GM12878 (cell line): ENCODE data around the gene SCP2. TPM values are rescaled to one million over a fixed set of nuclear protein-coding genes. Genes with fewer than 3 reads are reported as not detected.

ENCODE experiments used
- ATAC-seq: fragments of 200-7000 bp; cut with Tn5 transposase; 3 replicates; pipeline ENCODE4 v1.9.1; 2020; ENCODE audit warnings: mild to moderate bottlenecking, moderate library complexity
- BruUV-seq: library from RNA; stranded (reverse); fragments of 400-500 nt; replicated peaks from 2 replicates; lab custom pipeline; 2021; lab: Mats Ljungman, UMichigan
- CTCF ChIA-PET: fragments of 300-600 bp; sonication (Branson Sonifier 250); formaldehyde crosslinking; extraction: SDS; loops from one replicate; lab custom pipeline; 2021; ENCODE audit warnings: inconsistent platforms; lab: Yijun Ruan, JAX
- POLR2A ChIA-PET: fragments of 350-600 bp; formaldehyde crosslinking; extraction: SDS; loops from one replicate; lab custom pipeline; 2021; ENCODE audit warnings: inconsistent platforms; lab: Charles Lee
- RAD21 ChIA-PET: fragments of 300-600 bp; sonication (Branson Sonifier 250); formaldehyde crosslinking; loops from one replicate; lab custom pipeline; 2023; ENCODE audit warnings: antibody characterized with exemption; ENCODE audit not compliant: unreplicated experiment; lab: Charles Lee
- SMC1A ChIA-PET: fragments of 300-600 bp; sonication (Branson Sonifier 250); formaldehyde crosslinking; loops from one replicate; lab custom pipeline; 2023; ENCODE audit not compliant: unreplicated experiment, uncharacterized antibody; lab: Charles Lee
- DNase-seq: peaks from one replicate; pipeline ENCODE4 v3.0.0-alpha.2; 2011; ENCODE audit warnings: low read depth, low spot score
- FAIRE-seq: peaks from 3 replicates; lab custom pipeline; 2011; peaks lifted over from hg19 to GRCh38; lab: Jason Lieb, UNC
- H2AFZ ChIP-seq: 2 replicates; pipeline ENCODE4 v1.6.0; 2011; ENCODE audit warnings: low read depth, low read length, control low read depth; ENCODE audit not compliant: control insufficient read depth
- H3K27ac ChIP-seq: 2 replicates; pipeline ENCODE4 v1.5.1; 2011; ENCODE audit warnings: control low read depth; ENCODE audit not compliant: control insufficient read depth, insufficient read depth
- H3K27me3 ChIP-seq, 2 experiments: replicated peaks in 1 of 2; 2 replicates each; pipeline versions ENCODE4 v1.6.0 to v1.6.1; 2011; ENCODE audit warnings: low read length in 1 of 2; ENCODE audit not compliant: control insufficient read depth in 2 of 2, insufficient read depth in 2 of 2
- H3K36me3 ChIP-seq, 2 experiments: 2 replicates each; pipeline ENCODE4 v1.5.1; 2011; ENCODE audit warnings: low read length in 1 of 2; ENCODE audit not compliant: control insufficient read depth in 2 of 2, insufficient read depth in 2 of 2
- H3K4me1 ChIP-seq: 2 replicates; pipeline ENCODE4 v1.6.1; 2011; ENCODE audit warnings: mild to moderate bottlenecking, low read length, moderate library complexity, mixed read lengths; ENCODE audit not compliant: control insufficient read depth, insufficient read depth
- H3K4me2 ChIP-seq: 2 replicates; pipeline ENCODE4 v1.6.0; 2011; ENCODE audit warnings: control low read depth; ENCODE audit not compliant: control insufficient read depth, insufficient read depth
- H3K4me3 ChIP-seq: fragments of 200-600 bp; sonication (generic); 2 replicates; pipeline ENCODE4 v1.5.1; 2016
- H3K79me2 ChIP-seq: 2 replicates; pipeline ENCODE4 v1.6.0; 2011; ENCODE audit warnings: low read length; ENCODE audit not compliant: control insufficient read depth, insufficient read depth
- H3K9ac ChIP-seq: 2 replicates; pipeline ENCODE4 v1.8.0; 2011; ENCODE audit warnings: low read length, control low read depth, mixed read lengths; ENCODE audit not compliant: control insufficient read depth, insufficient read depth
- H3K9me3 ChIP-seq: replicated peaks from 3 replicates; pipeline ENCODE4 v1.5.1; 2011; ENCODE audit warnings: mild to moderate bottlenecking, low read length; ENCODE audit not compliant: control insufficient read depth, insufficient read depth
- H4K20me1 ChIP-seq: 2 replicates; pipeline ENCODE4 v1.6.0; 2011; ENCODE audit not compliant: control insufficient read depth, insufficient read depth
- BHLHE40 ChIP-seq, 2 experiments: fragments of 450-650 bp in 1 of 2; IDR thresholded peaks; 2 replicates each; pipeline ENCODE4 v1.6.1; 2011 to 2017; ENCODE audit warnings: low read depth in 2 of 2, borderline replicate concordance in 1 of 2, improper control_type of control experiment in 1 of 2, low read length in 1 of 2, mild to moderate bottlenecking in 1 of 2
- CBX5 ChIP-seq: sonication (generic); IDR thresholded peaks from 2 replicates; pipeline ENCODE4 v1.6.1; 2016; ENCODE audit warnings: low read depth, moderate library complexity, mild to moderate bottlenecking, inconsistent platforms
- FOXK2 ChIP-seq: fragments of 450-650 bp; IDR thresholded peaks from 2 replicates; pipeline ENCODE4 v1.6.1; 2017; ENCODE audit warnings: mild to moderate bottlenecking, moderate library complexity
- JUND ChIP-seq: IDR thresholded peaks from 2 replicates; pipeline ENCODE4 v1.6.1; 2012; ENCODE audit warnings: low read depth, mild to moderate bottlenecking, low read length, improper control_type of control experiment, moderate library complexity
- NFYA ChIP-seq: IDR thresholded peaks from 2 replicates; pipeline ENCODE4 v1.6.1; 2011; ENCODE audit warnings: low read depth, mild to moderate bottlenecking, low read length, improper control_type of control experiment, borderline replicate concordance
- POLR2AphosphoS2 ChIP-seq: IDR thresholded peaks from 2 replicates; pipeline ENCODE4 v1.6.1; 2011; ENCODE audit warnings: low read depth, mild to moderate bottlenecking, low read length, improper control_type of control experiment, moderate library complexity
- RUNX3 ChIP-seq: IDR thresholded peaks from 2 replicates; pipeline ENCODE4 v1.6.1; 2012; ENCODE audit warnings: low read length, inconsistent platforms
- SMAD5 ChIP-seq: IDR thresholded peaks from 2 replicates; pipeline ENCODE4 v1.6.1; 2016; ENCODE audit warnings: antibody characterized with exemption, low read depth
- SRF ChIP-seq, 2 experiments: IDR thresholded peaks; 2 replicates each; pipeline ENCODE4 v1.6.1; 2011; ENCODE audit warnings: low read depth in 2 of 2, low read length in 2 of 2, mild to moderate bottlenecking in 1 of 2, moderate library complexity in 1 of 2
- SUZ12 ChIP-seq: fragments of 200-600 bp; sonication (generic); IDR thresholded peaks from one replicate; pipeline ENCODE4 v1.6.1; 2018; ENCODE audit warnings: antibody characterized with exemption, mild to moderate bottlenecking; ENCODE audit not compliant: unreplicated experiment
- ZSCAN29 ChIP-seq: fragments of 450-650 bp; IDR thresholded peaks from 2 replicates; pipeline ENCODE4 v1.6.1; 2017; ENCODE audit warnings: mild to moderate bottlenecking, moderate library complexity
- WGBS: methylation state at CpG from one replicate; pipeline ENCODE4 v1.1.6; 2016; ENCODE audit warnings: low lambda C conversion rate; ENCODE audit not compliant: insufficient replicate concordance, insufficient coverage; ENCODE audit errors: missing lambda C conversion rate; 5-methylcytosine and 5-hydroxymethylcytosine counted together
- in situ Hi-C: fragments of 300-500 bp; cut with MboI; formaldehyde crosslinking; loops from 9 replicates; pipeline ENCODE4 v1.14.3; 2018; ENCODE audit warnings: mixed read lengths
- intact Hi-C: fragments of 100-400 bp; cut with micrococcal nuclease; formaldehyde crosslinking; loops from one replicate; pipeline ENCODE4 v1.14.2; 2022; ENCODE audit not compliant: unreplicated experiment
- polyA plus RNA-seq, 11 experiments: library from polyadenylated mRNA; depleted of rRNA in 4 of 11; unstranded in 6 of 11; stranded (reverse) in 5 of 11; fragments of >200 nt; fragmentation: Nextera tagmentation in 4 of 11; fragmentation: Illumina TruSeq in 1 of 11; extraction: Ambion mirVana in 4 of 11; extraction: Trizol in 1 of 11; gene quantifications; 1 replicate in 1 of 11; 2 replicates in 10 of 11; pipeline versions ENCODE4 v1.2.1 to v1.2.3, GENCODE V29; 2011 to 2016; ENCODE audit warnings: inconsistent platforms in 2 of 11, missing spikeins in 2 of 11, low read depth in 1 of 11
- total RNA-seq, 4 experiments: library from RNA; depleted of rRNA in 3 of 4; stranded (reverse); fragments of >200 nt in 3 of 4; fragmentation: Illumina TruSeq in 1 of 4; extraction: Trizol in 1 of 4; gene quantifications; 2 replicates each; pipeline versions ENCODE4 v1.2.1 to v1.2.3, GENCODE V29; 2013 to 2021
- TF ChIP-seq, protein P1 (sequence below): fragments of 450-650 bp; IDR thresholded peaks from 2 replicates; pipeline ENCODE4 v1.6.1; 2017; ENCODE audit warnings: mild to moderate bottlenecking, moderate library complexity
- TF ChIP-seq, protein P2 (sequence below): IDR thresholded peaks from 2 replicates; pipeline ENCODE4 v1.6.1; 2012; ENCODE audit warnings: improper control_type of control experiment, low read depth, low read length; ENCODE audit not compliant: insufficient replicate concordance

The SCP2 gene
- total and polyA plus RNA-seq, 10 of the 15 experiments (the other 5 are each of a cell fraction or from before 2014, with no cell fraction given) = 74.3 to 327 (median 127) TPM

DNA sequence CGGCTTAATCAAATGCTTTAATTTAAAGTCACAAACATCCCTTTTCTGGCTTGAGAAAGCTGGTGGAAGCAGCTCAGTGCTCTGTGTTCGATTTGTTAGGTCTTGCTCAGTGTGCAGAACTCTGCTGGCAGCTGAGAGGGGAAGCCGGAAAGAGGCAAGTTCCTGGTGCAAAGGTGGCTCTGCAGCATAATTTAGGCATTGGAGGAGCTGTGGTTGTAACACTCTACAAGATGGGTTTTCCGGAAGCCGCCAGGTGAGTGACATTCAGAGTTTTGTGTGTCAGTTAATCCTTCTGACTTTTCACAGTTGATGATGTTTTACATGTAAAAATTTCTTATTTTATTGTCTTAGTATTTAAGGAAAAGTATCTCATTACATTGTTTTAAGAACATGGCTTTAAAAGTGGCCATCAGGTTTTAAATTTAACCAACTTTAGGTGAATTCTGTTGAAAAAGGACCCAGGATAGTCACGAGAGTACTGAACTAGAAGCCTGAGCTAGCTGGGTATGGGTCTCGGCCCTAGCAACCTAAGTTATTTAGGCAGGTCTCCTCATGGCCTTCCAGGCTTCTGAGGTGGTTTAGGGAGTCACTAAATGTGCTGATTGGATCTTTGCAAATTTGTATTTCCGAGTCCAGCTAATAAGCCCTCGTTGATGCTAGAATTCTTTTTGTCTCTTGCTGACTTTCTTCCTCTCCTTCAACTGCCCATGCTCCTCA, 87.9 kb downstream of the SCP2 start:
- Histone ChIP-seq H3K27ac (peak overlapping the region; percentile 24), H3K27me3 (no peaks in the 10 kb centered on the region), H3K4me3 (peak overlapping the region; percentile 68), H2AFZ (peak overlapping the region; percentile 82), H3K4me2 (peak overlapping the region; percentile 79), H3K79me2 (peaks cover 11% of the 10 kb centered on the region), H3K4me1 (no peaks in the 10 kb centered on the region), H3K9me3 (no peaks in the 10 kb centered on the region), H3K36me3 (0 out of 4 replicates have a peak, but pooled peaks cover 0 to 3% of the 10 kb centered on the region in 2 experiments), H3K9ac (peak overlapping the region; percentile 70), H4K20me1 (no peaks in the 10 kb centered on the region)
- 3% methylated on average over 9 of the region's 9 CpGs for WGBS
- RAD21 ChIA-PET = interaction anchor here (0.8 to 1.8 kb wide), 4 partner anchors 93 to 381 kb away, joined by 3 to 5 read pairs (median 4); partner anchors contain the start of genes ECHDC2 and ZYG11A
- DNase-seq = peak; percentile 82
- BruUV-seq = TSS peak; percentile 73
- intact Hi-C loops (no loop called here), in situ Hi-C loops (no loop called here)
- peak; percentile 99 for ATAC-seq
- SMC1A ChIA-PET = interaction anchor here (0.6 to 1.5 kb wide), 6 partner anchors 15 to 314 kb away, joined by 3 to 5 read pairs (median 3); no protein-coding TSS in a partner anchor
- CTCF ChIA-PET = interaction anchor here (0.5 to 2.0 kb wide), 5 partner anchors 15 to 168 kb away, joined by 3 to 4 read pairs (median 3); partner anchors contain the start of gene ECHDC2
- FAIRE-seq = peak; percentile 96
- POLR2A ChIA-PET = interaction anchor here (0.5 to 1.3 kb wide), 2 partner anchors 15 to 1714 kb away, joined by 3 to 4 read pairs; no protein-coding TSS in a partner anchor
- TF ChIP-seq SUZ12 (no peak), RUNX3 (peak; percentile 42), CBX5 (no peak), JUND (no peak), ZSCAN29 (no peak), BHLHE40 (IDR thresholded peaks at IDR 0.05; ENCODE audit: borderline replicate concordance in 1 of 2, low read depth in 2 of 2, low read length in 1 of 2) (peak; percentile 45 to 75; a peak in 3 of 4 replicates), NFYA (no peak), SMAD5 (peak; percentile 32; the same call in 1 of the 2 replicates), SRF (IDR thresholded peaks at IDR 0.05; ENCODE audit: low read depth in 2 of 2, low read length in 2 of 2) (peak; percentile 73 to 99), FOXK2 (no peak), POLR2AphosphoS2 (peak; percentile 77; the same call in 1 of the 2 replicates)
- TF ChIP-seq, protein P1, sequence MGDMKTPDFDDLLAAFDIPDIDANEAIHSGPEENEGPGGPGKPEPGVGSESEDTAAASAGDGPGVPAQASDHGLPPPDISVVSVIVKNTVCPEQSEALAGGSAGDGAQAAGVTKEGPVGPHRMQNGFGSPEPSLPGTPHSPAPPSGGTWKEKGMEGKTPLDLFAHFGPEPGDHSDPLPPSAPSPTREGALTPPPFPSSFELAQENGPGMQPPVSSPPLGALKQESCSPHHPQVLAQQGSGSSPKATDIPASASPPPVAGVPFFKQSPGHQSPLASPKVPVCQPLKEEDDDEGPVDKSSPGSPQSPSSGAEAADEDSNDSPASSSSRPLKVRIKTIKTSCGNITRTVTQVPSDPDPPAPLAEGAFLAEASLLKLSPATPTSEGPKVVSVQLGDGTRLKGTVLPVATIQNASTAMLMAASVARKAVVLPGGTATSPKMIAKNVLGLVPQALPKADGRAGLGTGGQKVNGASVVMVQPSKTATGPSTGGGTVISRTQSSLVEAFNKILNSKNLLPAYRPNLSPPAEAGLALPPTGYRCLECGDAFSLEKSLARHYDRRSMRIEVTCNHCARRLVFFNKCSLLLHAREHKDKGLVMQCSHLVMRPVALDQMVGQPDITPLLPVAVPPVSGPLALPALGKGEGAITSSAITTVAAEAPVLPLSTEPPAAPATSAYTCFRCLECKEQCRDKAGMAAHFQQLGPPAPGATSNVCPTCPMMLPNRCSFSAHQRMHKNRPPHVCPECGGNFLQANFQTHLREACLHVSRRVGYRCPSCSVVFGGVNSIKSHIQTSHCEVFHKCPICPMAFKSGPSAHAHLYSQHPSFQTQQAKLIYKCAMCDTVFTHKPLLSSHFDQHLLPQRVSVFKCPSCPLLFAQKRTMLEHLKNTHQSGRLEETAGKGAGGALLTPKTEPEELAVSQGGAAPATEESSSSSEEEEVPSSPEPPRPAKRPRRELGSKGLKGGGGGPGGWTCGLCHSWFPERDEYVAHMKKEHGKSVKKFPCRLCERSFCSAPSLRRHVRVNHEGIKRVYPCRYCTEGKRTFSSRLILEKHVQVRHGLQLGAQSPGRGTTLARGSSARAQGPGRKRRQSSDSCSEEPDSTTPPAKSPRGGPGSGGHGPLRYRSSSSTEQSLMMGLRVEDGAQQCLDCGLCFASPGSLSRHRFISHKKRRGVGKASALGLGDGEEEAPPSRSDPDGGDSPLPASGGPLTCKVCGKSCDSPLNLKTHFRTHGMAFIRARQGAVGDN = 0 out of 2 replicates have a peak, but pooled peaks have one; percentile 37
- TF ChIP-seq, protein P2, sequence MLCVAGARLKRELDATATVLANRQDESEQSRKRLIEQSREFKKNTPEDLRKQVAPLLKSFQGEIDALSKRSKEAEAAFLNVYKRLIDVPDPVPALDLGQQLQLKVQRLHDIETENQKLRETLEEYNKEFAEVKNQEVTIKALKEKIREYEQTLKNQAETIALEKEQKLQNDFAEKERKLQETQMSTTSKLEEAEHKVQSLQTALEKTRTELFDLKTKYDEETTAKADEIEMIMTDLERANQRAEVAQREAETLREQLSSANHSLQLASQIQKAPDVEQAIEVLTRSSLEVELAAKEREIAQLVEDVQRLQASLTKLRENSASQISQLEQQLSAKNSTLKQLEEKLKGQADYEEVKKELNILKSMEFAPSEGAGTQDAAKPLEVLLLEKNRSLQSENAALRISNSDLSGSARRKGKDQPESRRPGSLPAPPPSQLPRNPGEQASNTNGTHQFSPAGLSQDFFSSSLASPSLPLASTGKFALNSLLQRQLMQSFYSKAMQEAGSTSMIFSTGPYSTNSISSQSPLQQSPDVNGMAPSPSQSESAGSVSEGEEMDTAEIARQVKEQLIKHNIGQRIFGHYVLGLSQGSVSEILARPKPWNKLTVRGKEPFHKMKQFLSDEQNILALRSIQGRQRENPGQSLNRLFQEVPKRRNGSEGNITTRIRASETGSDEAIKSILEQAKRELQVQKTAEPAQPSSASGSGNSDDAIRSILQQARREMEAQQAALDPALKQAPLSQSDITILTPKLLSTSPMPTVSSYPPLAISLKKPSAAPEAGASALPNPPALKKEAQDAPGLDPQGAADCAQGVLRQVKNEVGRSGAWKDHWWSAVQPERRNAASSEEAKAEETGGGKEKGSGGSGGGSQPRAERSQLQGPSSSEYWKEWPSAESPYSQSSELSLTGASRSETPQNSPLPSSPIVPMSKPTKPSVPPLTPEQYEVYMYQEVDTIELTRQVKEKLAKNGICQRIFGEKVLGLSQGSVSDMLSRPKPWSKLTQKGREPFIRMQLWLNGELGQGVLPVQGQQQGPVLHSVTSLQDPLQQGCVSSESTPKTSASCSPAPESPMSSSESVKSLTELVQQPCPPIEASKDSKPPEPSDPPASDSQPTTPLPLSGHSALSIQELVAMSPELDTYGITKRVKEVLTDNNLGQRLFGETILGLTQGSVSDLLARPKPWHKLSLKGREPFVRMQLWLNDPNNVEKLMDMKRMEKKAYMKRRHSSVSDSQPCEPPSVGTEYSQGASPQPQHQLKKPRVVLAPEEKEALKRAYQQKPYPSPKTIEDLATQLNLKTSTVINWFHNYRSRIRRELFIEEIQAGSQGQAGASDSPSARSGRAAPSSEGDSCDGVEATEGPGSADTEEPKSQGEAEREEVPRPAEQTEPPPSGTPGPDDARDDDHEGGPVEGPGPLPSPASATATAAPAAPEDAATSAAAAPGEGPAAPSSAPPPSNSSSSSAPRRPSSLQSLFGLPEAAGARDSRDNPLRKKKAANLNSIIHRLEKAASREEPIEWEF = peak; percentile 97
